Measurements from ENCODE around the gene IGFBP4. TPM values are rescaled to one million over a fixed set of nuclear protein-coding genes. Genes with fewer than 3 reads are reported as not detected.

Gene IGFBP4
- total RNA-seq, 1 experiment from 2014 or later = 6.5 TPM

- TF ChIP-seq CTCF (IDR thresholded peaks at IDR 0.05; ENCODE audit: unreplicated experiment) = no peak
- Mint-ChIP-seq H3K9me3 (ENCODE audit: unreplicated experiment) (no peaks in the 10 kb centered on the region), H3K27ac (ENCODE audit: low read depth, unreplicated experiment) (no peak overlapping the region), H3K36me3 (ENCODE audit: insufficient read depth, unreplicated experiment) (no peaks in the 10 kb centered on the region), H3K4me1 (ENCODE audit: insufficient read depth, unreplicated experiment) (peaks cover 32% of the 10 kb centered on the region), H3K27me3 (ENCODE audit: insufficient read depth, unreplicated experiment) (peaks cover 32% of the 10 kb centered on the region), H3K4me3 (ENCODE audit: unreplicated experiment) (no peak overlapping the region)
- CTCF ChIA-PET = interaction anchor here (0.5 to 1.7 kb wide), 6 partner anchors 9 to 220 kb away, joined by 3 to 8 read pairs (median 4); no protein-coding TSS in a partner anchor
- POLR2A ChIA-PET = interaction anchor here (6.7 kb wide), 1 partner anchor 24 kb away, joined by 40 read pairs; no protein-coding TSS in a partner anchor
- intact Hi-C loops (cut with micrococcal nuclease) = no loop called here
- no peak for DNase-seq (ENCODE audit: unreplicated experiment)
- BruUV-seq (replicated peaks) = no TSS peak
Measured at GRCh38 chr17:40447148-40447644, 3.9 kb downstream of the IGFBP4 start.

GRCh38 chr17:40447806-40448205, 4.6 kb downstream of the IGFBP4 start:
- BruUV-seq (replicated peaks) = no TSS peak
- peaks cover 37% of the 10 kb centered on the region for H3K4me1 Mint-ChIP-seq (ENCODE audit: insufficient read depth, unreplicated experiment)
- no peak for DNase-seq (ENCODE audit: unreplicated experiment)
- TF ChIP-seq CTCF (IDR thresholded peaks at IDR 0.05; ENCODE audit: unreplicated experiment) = no peak
- H3K27ac Mint-ChIP-seq (ENCODE audit: low read depth, unreplicated experiment) = no peak overlapping the region
- H3K4me3 Mint-ChIP-seq (ENCODE audit: unreplicated experiment) = no peak overlapping the region
- POLR2A ChIA-PET = interaction anchor here (1.2 to 6.7 kb wide), 2 partner anchors 12 to 23 kb away, joined by 3 to 40 read pairs; no protein-coding TSS in a partner anchor
- CTCF ChIA-PET = interaction anchor here (0.5 to 1.6 kb wide), 5 partner anchors 8 to 220 kb away, joined by 3 to 5 read pairs (median 4); no protein-coding TSS in a partner anchor
- H3K27me3 Mint-ChIP-seq (ENCODE audit: insufficient read depth, unreplicated experiment) = peaks cover 32% of the 10 kb centered on the region
- no peaks in the 10 kb centered on the region for H3K36me3 Mint-ChIP-seq (ENCODE audit: insufficient read depth, unreplicated experiment)
- intact Hi-C loops (cut with micrococcal nuclease) = no loop called here
- H3K9me3 Mint-ChIP-seq (ENCODE audit: unreplicated experiment) = no peaks in the 10 kb centered on the region

GRCh38 chr17:40448213-40448638, 5.0 kb downstream of the IGFBP4 start:
- no peak overlapping the region for H3K4me3 Mint-ChIP-seq (ENCODE audit: unreplicated experiment)

More at GRCh38 chr17:40448213-40448638, 5.0 kb downstream of the IGFBP4 start:
- intact Hi-C loops (cut with micrococcal nuclease) = no loop called here
- POLR2A ChIA-PET = interaction anchor here (1.2 to 6.7 kb wide), 2 partner anchors 12 to 23 kb away, joined by 3 to 40 read pairs; no protein-coding TSS in a partner anchor
- no peaks in the 10 kb centered on the region for H3K36me3 Mint-ChIP-seq (ENCODE audit: insufficient read depth, unreplicated experiment)
- CTCF ChIA-PET = interaction anchor here (0.9 to 2.4 kb wide), 6 partner anchors 8 to 144 kb away, joined by 4 to 21 read pairs (median 5); no protein-coding TSS in a partner anchor
- no peak overlapping the region for H3K27ac Mint-ChIP-seq (ENCODE audit: low read depth, unreplicated experiment)
- no peak for DNase-seq (ENCODE audit: unreplicated experiment)
- peaks cover 37% of the 10 kb centered on the region for H3K4me1 Mint-ChIP-seq (ENCODE audit: insufficient read depth, unreplicated experiment)
- TF ChIP-seq CTCF (IDR thresholded peaks at IDR 0.05; ENCODE audit: unreplicated experiment) = no peak
- BruUV-seq (replicated peaks) = no TSS peak
- peaks cover 32% of the 10 kb centered on the region for H3K27me3 Mint-ChIP-seq (ENCODE audit: insufficient read depth, unreplicated experiment)
- no peaks in the 10 kb centered on the region for H3K9me3 Mint-ChIP-seq (ENCODE audit: unreplicated experiment)

Data from MCF 10A (cell line).